Measurements from ENCODE around the gene NCS1. TPM values are rescaled to one million over a fixed set of nuclear protein-coding genes. Genes with fewer than 3 reads are reported as not detected.

The NCS1 gene
- total RNA-seq, 1 experiment from 2014 or later, result not detected

GRCh38 chr9:130174025-130174424, 1.8 kb downstream of the NCS1 start:
- H3K4me3 ChIP-seq (ENCODE audit: low read length), result no peak overlapping the region
- H3K27me3 ChIP-seq (ENCODE audit: low read length), result no peaks in the 10 kb centered on the region
- no peaks in the 10 kb centered on the region for H3K36me3 ChIP-seq (ENCODE audit: insufficient read depth, low read length)
- H3K4me2 ChIP-seq (ENCODE audit: low read depth, low read length, poor library complexity, severe bottlenecking), result no peak overlapping the region
- no peaks in the 10 kb centered on the region for H3K79me2 ChIP-seq (ENCODE audit: low read length)
- H4K20me1 ChIP-seq (ENCODE audit: insufficient read depth, low read depth, low read length), result no peaks in the 10 kb centered on the region
- H3K9me2 ChIP-seq (replicated peaks; ENCODE audit: insufficient read depth, low read length), result no peaks in the 10 kb centered on the region
- DNase-seq, result no peak
- no peaks in the 10 kb centered on the region for H3K9me3 ChIP-seq (ENCODE audit: low read length)
- H3K9ac ChIP-seq (ENCODE audit: low read length), result no peak overlapping the region
- H3K4me1 ChIP-seq (ENCODE audit: low read length), result no peaks in the 10 kb centered on the region
- H3K27ac ChIP-seq (ENCODE audit: low read length), result no peak overlapping the region
- H2AFZ ChIP-seq (ENCODE audit: low read length), result no peak overlapping the region

- no peak for DNase-seq
- Histone ChIP-seq H3K4me1 (ENCODE audit: low read length) (no peaks in the 10 kb centered on the region), H3K4me3 (ENCODE audit: low read length) (no peak overlapping the region), H3K9ac (ENCODE audit: low read length) (no peak overlapping the region), H3K4me2 (ENCODE audit: low read depth, low read length, poor library complexity, severe bottlenecking) (no peak overlapping the region), H3K79me2 (ENCODE audit: low read length) (no peaks in the 10 kb centered on the region), H4K20me1 (ENCODE audit: insufficient read depth, low read depth, low read length) (no peaks in the 10 kb centered on the region), H3K36me3 (ENCODE audit: insufficient read depth, low read length) (no peaks in the 10 kb centered on the region), H3K27me3 (ENCODE audit: low read length) (no peaks in the 10 kb centered on the region), H2AFZ (ENCODE audit: low read length) (no peak overlapping the region), H3K9me2 (replicated peaks; ENCODE audit: insufficient read depth, low read length) (no peaks in the 10 kb centered on the region), H3K9me3 (ENCODE audit: low read length) (no peaks in the 10 kb centered on the region), H3K27ac (ENCODE audit: low read length) (no peak overlapping the region)
Observed at GRCh38 chr9:130174920-130175321, 2.7 kb downstream of the NCS1 start.

- Histone ChIP-seq H3K27ac (ENCODE audit: low read length) (no peak overlapping the region), H3K9ac (ENCODE audit: low read length) (no peak overlapping the region), H3K79me2 (ENCODE audit: low read length) (no peaks in the 10 kb centered on the region), H4K20me1 (ENCODE audit: insufficient read depth, low read depth, low read length) (no peaks in the 10 kb centered on the region), H3K4me3 (ENCODE audit: low read length) (no peak overlapping the region), H3K4me1 (ENCODE audit: low read length) (no peaks in the 10 kb centered on the region), H3K9me3 (ENCODE audit: low read length) (no peaks in the 10 kb centered on the region), H2AFZ (ENCODE audit: low read length) (no peak overlapping the region), H3K9me2 (replicated peaks; ENCODE audit: insufficient read depth, low read length) (no peaks in the 10 kb centered on the region), H3K4me2 (ENCODE audit: low read depth, low read length, poor library complexity, severe bottlenecking) (no peak overlapping the region), H3K27me3 (ENCODE audit: low read length) (no peaks in the 10 kb centered on the region), H3K36me3 (ENCODE audit: insufficient read depth, low read length) (no peaks in the 10 kb centered on the region)
- DNase-seq, result no peak
Observed at GRCh38 chr9:130175355-130175754, 3.2 kb downstream of the NCS1 start.

GRCh38 chr9:130176760-130177159, 4.6 kb downstream of the NCS1 start:
- H3K9me3 ChIP-seq (ENCODE audit: low read length), result no peaks in the 10 kb centered on the region
- H3K4me3 ChIP-seq (ENCODE audit: low read length), result no peak overlapping the region
- no peak overlapping the region for H3K4me2 ChIP-seq (ENCODE audit: low read depth, low read length, poor library complexity, severe bottlenecking)
- no peak overlapping the region for H3K27ac ChIP-seq (ENCODE audit: low read length)
- no peaks in the 10 kb centered on the region for H3K9me2 ChIP-seq (replicated peaks; ENCODE audit: insufficient read depth, low read length)
- no peaks in the 10 kb centered on the region for H3K27me3 ChIP-seq (ENCODE audit: low read length)
- no peak for DNase-seq
- H3K9ac ChIP-seq (ENCODE audit: low read length), result no peak overlapping the region
- H2AFZ ChIP-seq (ENCODE audit: low read length), result no peak overlapping the region
- H3K4me1 ChIP-seq (ENCODE audit: low read length), result no peaks in the 10 kb centered on the region
- no peaks in the 10 kb centered on the region for H3K36me3 ChIP-seq (ENCODE audit: insufficient read depth, low read length)
- no peaks in the 10 kb centered on the region for H3K79me2 ChIP-seq (ENCODE audit: low read length)
- no peaks in the 10 kb centered on the region for H4K20me1 ChIP-seq (ENCODE audit: insufficient read depth, low read depth, low read length)

DNA sequence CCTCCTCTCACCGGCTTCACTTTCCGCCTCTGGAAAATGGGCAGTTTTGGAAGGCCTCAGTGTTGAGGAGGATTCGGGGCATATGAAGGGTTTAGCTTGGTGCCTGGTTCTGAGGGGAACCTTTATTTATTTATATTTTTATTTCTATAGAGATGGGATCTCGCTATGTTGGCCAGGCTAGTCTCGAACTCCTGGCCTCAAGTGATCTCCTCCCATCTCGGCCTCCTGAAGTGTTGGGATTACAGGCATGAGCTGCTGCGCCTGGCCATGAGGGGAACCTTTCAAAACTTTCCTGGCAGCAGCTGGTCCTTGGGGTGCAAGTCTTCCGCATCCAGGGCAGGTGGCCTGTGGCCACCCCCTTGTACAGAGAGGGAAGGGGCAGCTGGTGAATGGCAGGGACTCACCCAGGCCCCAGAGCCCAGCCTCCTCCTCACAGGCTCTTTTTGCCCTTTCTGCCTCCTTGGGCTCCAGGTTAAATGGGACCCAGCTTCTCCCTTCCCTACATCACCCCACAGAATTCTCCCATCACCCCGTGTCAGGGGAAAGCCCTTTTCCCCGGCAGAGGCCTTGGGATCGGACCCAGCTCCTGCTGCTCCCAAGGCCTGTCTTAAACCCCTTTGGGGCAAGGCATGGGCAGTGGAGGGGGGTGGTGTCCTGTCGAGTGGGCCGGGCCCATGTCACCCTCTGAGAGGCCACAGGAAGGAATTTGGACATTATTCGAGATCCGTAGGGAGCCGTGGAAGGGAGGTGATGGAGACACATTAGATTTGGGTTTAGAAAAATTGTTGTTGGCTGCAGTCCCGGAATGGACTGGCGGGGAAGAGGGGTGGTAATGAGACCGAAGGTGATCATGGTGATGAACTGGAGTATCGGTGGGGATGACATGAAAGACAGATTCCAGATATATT, 5.9 kb downstream of the NCS1 start:
- Histone ChIP-seq H3K9ac (ENCODE audit: low read length) (no peak overlapping the region), H3K79me2 (ENCODE audit: low read length) (no peaks in the 10 kb centered on the region), H3K9me3 (ENCODE audit: low read length) (no peaks in the 10 kb centered on the region), H3K27me3 (ENCODE audit: low read length) (no peaks in the 10 kb centered on the region), H3K4me2 (ENCODE audit: low read depth, low read length, poor library complexity, severe bottlenecking) (no peak overlapping the region), H3K27ac (ENCODE audit: low read length) (no peak overlapping the region), H3K9me2 (replicated peaks; ENCODE audit: insufficient read depth, low read length) (no peaks in the 10 kb centered on the region), H2AFZ (ENCODE audit: low read length) (no peak overlapping the region), H4K20me1 (ENCODE audit: insufficient read depth, low read depth, low read length) (no peaks in the 10 kb centered on the region), H3K36me3 (ENCODE audit: insufficient read depth, low read length) (no peaks in the 10 kb centered on the region), H3K4me3 (ENCODE audit: low read length) (no peak overlapping the region), H3K4me1 (ENCODE audit: low read length) (no peaks in the 10 kb centered on the region)
- DNase-seq, result no peak

DNA sequence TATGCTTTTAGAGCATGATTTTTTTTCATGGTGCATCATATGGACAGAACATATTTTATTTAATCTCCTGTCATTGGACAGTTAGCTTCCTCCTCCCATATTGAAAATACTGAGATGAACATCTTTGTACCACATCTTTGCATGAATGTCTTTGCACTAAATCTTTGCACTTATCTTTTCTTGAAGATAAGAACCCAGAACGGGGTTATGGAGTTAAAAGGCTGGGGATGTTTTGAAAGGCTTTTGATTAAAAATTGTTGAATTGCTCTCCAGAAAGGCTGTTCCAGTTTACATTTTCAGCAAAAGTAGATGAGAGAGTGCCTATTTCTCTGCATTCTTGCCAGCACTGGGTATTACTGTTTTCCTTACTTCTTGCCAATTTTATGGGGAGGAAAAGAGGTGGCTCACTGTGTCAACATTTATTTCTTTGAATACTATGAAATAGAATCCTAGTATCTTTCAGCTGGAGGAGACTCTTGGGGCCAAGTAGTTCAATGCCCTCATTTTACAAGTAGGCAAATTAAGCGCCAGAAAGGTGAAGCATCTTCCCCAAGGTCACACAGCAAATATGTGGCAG, 7.2 kb downstream of the NCS1 start:
- H3K4me3 ChIP-seq (ENCODE audit: low read length), result no peak overlapping the region
- no peaks in the 10 kb centered on the region for H3K36me3 ChIP-seq (ENCODE audit: insufficient read depth, low read length)
- no peaks in the 10 kb centered on the region for H4K20me1 ChIP-seq (ENCODE audit: insufficient read depth, low read depth, low read length)
- no peak overlapping the region for H3K27ac ChIP-seq (ENCODE audit: low read length)
- DNase-seq, result no peak
- no peak overlapping the region for H3K9ac ChIP-seq (ENCODE audit: low read length)
- no peak overlapping the region for H3K4me2 ChIP-seq (ENCODE audit: low read depth, low read length, poor library complexity, severe bottlenecking)
- no peaks in the 10 kb centered on the region for H3K4me1 ChIP-seq (ENCODE audit: low read length)
- no peaks in the 10 kb centered on the region for H3K79me2 ChIP-seq (ENCODE audit: low read length)
- no peaks in the 10 kb centered on the region for H3K9me3 ChIP-seq (ENCODE audit: low read length)
- no peak overlapping the region for H2AFZ ChIP-seq (ENCODE audit: low read length)
- H3K27me3 ChIP-seq (ENCODE audit: low read length), result no peaks in the 10 kb centered on the region
- no peaks in the 10 kb centered on the region for H3K9me2 ChIP-seq (replicated peaks; ENCODE audit: insufficient read depth, low read length)

GRCh38 chr9:130180516-130180915, 8.3 kb downstream of the NCS1 start:
- Histone ChIP-seq H3K4me3 (ENCODE audit: low read length) (no peak overlapping the region), H3K27ac (ENCODE audit: low read length) (no peak overlapping the region), H3K79me2 (ENCODE audit: low read length) (no peaks in the 10 kb centered on the region), H3K9ac (ENCODE audit: low read length) (no peak overlapping the region), H3K9me2 (replicated peaks; ENCODE audit: insufficient read depth, low read length) (no peaks in the 10 kb centered on the region), H3K27me3 (ENCODE audit: low read length) (no peaks in the 10 kb centered on the region), H4K20me1 (ENCODE audit: insufficient read depth, low read depth, low read length) (no peaks in the 10 kb centered on the region), H2AFZ (ENCODE audit: low read length) (no peak overlapping the region), H3K4me1 (ENCODE audit: low read length) (no peaks in the 10 kb centered on the region), H3K36me3 (ENCODE audit: insufficient read depth, low read length) (no peaks in the 10 kb centered on the region), H3K4me2 (ENCODE audit: low read depth, low read length, poor library complexity, severe bottlenecking) (no peak overlapping the region), H3K9me3 (ENCODE audit: low read length) (no peaks in the 10 kb centered on the region)
- no peak for DNase-seq

DNA sequence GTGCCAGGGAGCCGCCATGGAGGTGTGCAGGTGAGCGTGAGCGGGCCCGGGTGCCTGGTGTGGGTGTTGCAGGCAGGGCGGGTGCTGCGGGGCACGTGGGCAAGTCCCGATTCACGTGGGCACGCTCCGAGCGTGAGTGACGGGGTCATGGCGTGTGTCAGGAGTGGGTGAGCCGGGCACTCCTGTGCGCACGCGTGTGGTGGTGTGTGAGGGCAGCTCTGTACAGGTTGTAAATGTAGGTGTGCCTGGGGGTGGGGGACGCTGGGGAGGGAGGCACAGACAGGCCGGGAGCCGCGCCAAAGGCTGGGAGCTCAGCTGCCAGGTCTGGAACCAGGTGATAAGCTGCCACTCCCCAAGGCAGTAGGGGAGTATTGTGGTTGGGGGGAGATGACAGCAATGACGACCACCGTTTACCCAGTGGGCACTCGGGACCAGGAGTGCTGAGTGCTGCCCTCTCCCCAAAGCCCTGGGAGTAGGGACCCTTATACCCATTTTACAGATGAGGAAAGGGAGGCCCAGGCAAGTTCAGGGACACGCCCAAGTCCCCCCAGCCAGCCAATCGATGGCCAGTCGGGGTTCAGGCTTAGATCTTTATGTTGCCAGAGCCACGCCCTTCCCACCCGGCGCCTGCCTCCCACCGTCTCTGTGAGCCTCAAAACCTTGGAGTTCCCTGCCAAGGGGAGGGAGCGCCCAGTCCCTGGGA, 9.6 kb downstream of the NCS1 start:
- H3K4me2 ChIP-seq (ENCODE audit: low read depth, low read length, poor library complexity, severe bottlenecking), result no peak overlapping the region
- no peaks in the 10 kb centered on the region for H3K9me2 ChIP-seq (replicated peaks; ENCODE audit: insufficient read depth, low read length)
- H3K79me2 ChIP-seq (ENCODE audit: low read length), result no peaks in the 10 kb centered on the region
- H3K27ac ChIP-seq (ENCODE audit: low read length), result no peak overlapping the region
- no peaks in the 10 kb centered on the region for H3K9me3 ChIP-seq (ENCODE audit: low read length)
- no peak for DNase-seq
- no peak overlapping the region for H3K4me3 ChIP-seq (ENCODE audit: low read length)
- H4K20me1 ChIP-seq (ENCODE audit: insufficient read depth, low read depth, low read length), result no peaks in the 10 kb centered on the region
- H3K36me3 ChIP-seq (ENCODE audit: insufficient read depth, low read length), result no peaks in the 10 kb centered on the region
- H3K27me3 ChIP-seq (ENCODE audit: low read length), result no peaks in the 10 kb centered on the region
- no peak overlapping the region for H2AFZ ChIP-seq (ENCODE audit: low read length)
- no peaks in the 10 kb centered on the region for H3K4me1 ChIP-seq (ENCODE audit: low read length)
- H3K9ac ChIP-seq (ENCODE audit: low read length), result no peak overlapping the region

All from Karpas-422 (cell line).